ENCODE results near the gene IFI16.

GRCh38 chr1:159076438-159077119 is 66.9 kb downstream of the IFI16 start, which contains the start of gene AIM2:
- TF ChIP-seq CTCF (IDR thresholded peaks at IDR 0.05) (no peak), EZH2 (IDR thresholded peaks at IDR 0.05) (no peak)

Data from neural progenitor cell (in vitro differentiated cells).